ENCODE measurements around the gene RNF135. TPM values are rescaled to one million over a fixed set of nuclear protein-coding genes. Genes with fewer than 3 reads are reported as not detected.

Gene RNF135, protein sequence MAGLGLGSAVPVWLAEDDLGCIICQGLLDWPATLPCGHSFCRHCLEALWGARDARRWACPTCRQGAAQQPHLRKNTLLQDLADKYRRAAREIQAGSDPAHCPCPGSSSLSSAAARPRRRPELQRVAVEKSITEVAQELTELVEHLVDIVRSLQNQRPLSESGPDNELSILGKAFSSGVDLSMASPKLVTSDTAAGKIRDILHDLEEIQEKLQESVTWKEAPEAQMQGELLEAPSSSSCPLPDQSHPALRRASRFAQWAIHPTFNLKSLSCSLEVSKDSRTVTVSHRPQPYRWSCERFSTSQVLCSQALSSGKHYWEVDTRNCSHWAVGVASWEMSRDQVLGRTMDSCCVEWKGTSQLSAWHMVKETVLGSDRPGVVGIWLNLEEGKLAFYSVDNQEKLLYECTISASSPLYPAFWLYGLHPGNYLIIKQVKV
- total RNA-seq (2021; ENCODE audit: unreplicated experiment) (11.2 TPM), Bru-seq, nascent RNA (percentile 66 among the genes with signal in this experiment), BruChase-seq, experiment 1, labeled RNA remaining after a 6-hour chase (percentile 69 among the genes with signal in this experiment), BruChase-seq, experiment 2, labeled RNA remaining after a 2-hour chase (percentile 71 among the genes with signal in this experiment)
- polyA plus RNA-seq (2012) = 7.1 and 7.9 TPM in 2 replicates
- long read RNA-seq, transcript RNF135-202 (5 exons, 2,892 nt) = major isoform, 28 of 39 reads
- long read RNA-seq, transcript RNF135-201 (4 exons, 1,905 nt) = minor isoform, 6 of 39 reads
- long read RNA-seq, partial matches to known transcripts = 0 of 39 reads
- long read RNA-seq, other reads (novel, unspliced or antisense) = 5 of 39 reads

DNA sequence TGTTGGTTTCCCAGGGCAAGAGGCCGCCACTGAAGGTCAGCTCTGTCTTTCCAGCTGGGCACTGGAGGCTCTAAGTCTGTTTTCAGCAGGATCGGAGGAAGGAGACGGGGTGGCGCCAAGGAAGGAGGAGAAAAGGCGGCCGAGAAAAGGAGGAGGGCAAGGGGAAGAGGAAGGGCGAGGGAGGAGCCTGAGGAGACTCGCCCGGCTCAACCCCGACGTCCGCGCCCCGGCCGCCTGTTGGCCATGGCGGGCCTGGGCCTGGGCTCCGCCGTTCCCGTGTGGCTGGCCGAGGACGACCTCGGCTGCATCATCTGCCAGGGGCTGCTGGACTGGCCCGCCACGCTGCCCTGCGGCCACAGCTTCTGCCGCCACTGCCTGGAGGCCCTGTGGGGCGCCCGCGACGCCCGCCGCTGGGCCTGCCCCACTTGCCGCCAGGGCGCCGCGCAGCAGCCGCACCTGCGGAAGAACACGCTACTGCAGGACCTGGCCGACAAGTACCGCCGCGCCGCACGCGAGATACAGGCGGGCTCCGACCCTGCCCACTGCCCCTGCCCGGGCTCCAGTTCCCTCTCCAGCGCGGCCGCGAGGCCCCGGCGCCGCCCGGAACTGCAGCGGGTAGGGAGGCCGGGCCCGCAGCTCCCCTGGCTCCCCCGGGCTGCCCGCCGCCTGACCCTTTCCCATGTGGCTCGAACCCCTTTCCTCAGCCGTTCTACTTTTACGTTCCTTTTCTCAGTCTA is at the start of gene RNF135:
Gene RNF135 (plus strand): TSS at position 209 of the 737 bp plus-strand sequence. CDS start 35 bp downstream, at position 244.
- ChIA-PET CTCF (no interaction called here), RAD21 (ENCODE audit: low non-redundant PET in 1 of 2, low total read pairs in 2 of 2, uncharacterized antibody in 2 of 2, unreplicated experiment in 2 of 2) (interaction anchor here in 1 of 2 experiments (0.6 kb wide), 1 partner anchor 632 kb away, joined by 3 read pairs; no protein-coding TSS in a partner anchor), POLR2A (no interaction called here)
- peak; percentile 63 for DNase-seq (ENCODE audit: low read depth, low spot score)
- ATAC-seq = peak; percentile 96
- Histone ChIP-seq H3K9ac (ENCODE audit: low read length) (peak within 1 kb of the TSS; percentile 83), H3K79me2 (ENCODE audit: insufficient read depth, low read length) (peaks cover 17% of the 10 kb centered on the region), H3K36me3 (ENCODE audit: control insufficient read depth in 1 of 2, insufficient read depth in 2 of 2, low read length in 2 of 2) (no peaks in the 10 kb centered on the region), H3K4me2 (ENCODE audit: low read length) (peak within 1 kb of the TSS; percentile 84), H3K9me2 (ENCODE audit: insufficient read depth) (no peaks in the 10 kb centered on the region), H3K9me3 (ENCODE audit: control insufficient read depth in 1 of 2, insufficient read depth in 1 of 2, low read depth in 1 of 2, low read length in 2 of 2) (no peaks in the 10 kb centered on the region), H3K27me3 (ENCODE audit: insufficient read depth, low read length) (no peaks in the 10 kb centered on the region), H4K20me1 (ENCODE audit: insufficient read depth) (no peaks in the 10 kb centered on the region), H2AFZ (ENCODE audit: low read depth, low read length, poor library complexity, severe bottlenecking) (peak within 1 kb of the TSS; percentile 50), H3K27ac (ENCODE audit: low read depth, low read length) (peak within 1 kb of the TSS; percentile 96), H3K4me3 (replicated peaks in 1 of 2; ENCODE audit: low read depth in 1 of 2, low read length in 2 of 2) (peak within 1 kb of the TSS; percentile 72 to 83), H3K4me1 (ENCODE audit: control insufficient read depth in 1 of 2, insufficient read depth in 2 of 2, low read length in 2 of 2) (peaks cover 9 to 24% of the 10 kb centered on the region in 2 experiments; a peak in 3 of 4 replicates)
- intact Hi-C loops (cut with micrococcal nuclease) = no loop called here
- no TSS peak for BruUV-seq (replicated peaks)
- peak; percentile 100 for TF ChIP-seq ZFX (IDR thresholded peaks at IDR 0.05)
- TF ChIP-seq JUND (IDR thresholded peaks at IDR 0.05) = no peak
- TF ChIP-seq, protein P1, sequence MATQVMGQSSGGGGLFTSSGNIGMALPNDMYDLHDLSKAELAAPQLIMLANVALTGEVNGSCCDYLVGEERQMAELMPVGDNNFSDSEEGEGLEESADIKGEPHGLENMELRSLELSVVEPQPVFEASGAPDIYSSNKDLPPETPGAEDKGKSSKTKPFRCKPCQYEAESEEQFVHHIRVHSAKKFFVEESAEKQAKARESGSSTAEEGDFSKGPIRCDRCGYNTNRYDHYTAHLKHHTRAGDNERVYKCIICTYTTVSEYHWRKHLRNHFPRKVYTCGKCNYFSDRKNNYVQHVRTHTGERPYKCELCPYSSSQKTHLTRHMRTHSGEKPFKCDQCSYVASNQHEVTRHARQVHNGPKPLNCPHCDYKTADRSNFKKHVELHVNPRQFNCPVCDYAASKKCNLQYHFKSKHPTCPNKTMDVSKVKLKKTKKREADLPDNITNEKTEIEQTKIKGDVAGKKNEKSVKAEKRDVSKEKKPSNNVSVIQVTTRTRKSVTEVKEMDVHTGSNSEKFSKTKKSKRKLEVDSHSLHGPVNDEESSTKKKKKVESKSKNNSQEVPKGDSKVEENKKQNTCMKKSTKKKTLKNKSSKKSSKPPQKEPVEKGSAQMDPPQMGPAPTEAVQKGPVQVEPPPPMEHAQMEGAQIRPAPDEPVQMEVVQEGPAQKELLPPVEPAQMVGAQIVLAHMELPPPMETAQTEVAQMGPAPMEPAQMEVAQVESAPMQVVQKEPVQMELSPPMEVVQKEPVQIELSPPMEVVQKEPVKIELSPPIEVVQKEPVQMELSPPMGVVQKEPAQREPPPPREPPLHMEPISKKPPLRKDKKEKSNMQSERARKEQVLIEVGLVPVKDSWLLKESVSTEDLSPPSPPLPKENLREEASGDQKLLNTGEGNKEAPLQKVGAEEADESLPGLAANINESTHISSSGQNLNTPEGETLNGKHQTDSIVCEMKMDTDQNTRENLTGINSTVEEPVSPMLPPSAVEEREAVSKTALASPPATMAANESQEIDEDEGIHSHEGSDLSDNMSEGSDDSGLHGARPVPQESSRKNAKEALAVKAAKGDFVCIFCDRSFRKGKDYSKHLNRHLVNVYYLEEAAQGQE (IDR thresholded peaks at IDR 0.05; ENCODE audit: low read depth) = no peak
- no peak for TF ChIP-seq EZH2phosphoT487 (IDR thresholded peaks at IDR 0.05; ENCODE audit: borderline replicate concordance)
- TF ChIP-seq CBX3 (IDR thresholded peaks at IDR 0.05; ENCODE audit: low read depth) = no peak
- TF ChIP-seq, protein P2, sequence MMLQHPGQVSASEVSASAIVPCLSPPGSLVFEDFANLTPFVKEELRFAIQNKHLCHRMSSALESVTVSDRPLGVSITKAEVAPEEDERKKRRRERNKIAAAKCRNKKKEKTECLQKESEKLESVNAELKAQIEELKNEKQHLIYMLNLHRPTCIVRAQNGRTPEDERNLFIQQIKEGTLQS (IDR thresholded peaks at IDR 0.05) = no peak
- TF ChIP-seq YY1 (IDR thresholded peaks at IDR 0.05; ENCODE audit: extremely low read depth, insufficient replicate concordance, low read depth, low read length) = peak; percentile 89
- peak; percentile 96 for TF ChIP-seq POLR2AphosphoS5 (IDR thresholded peaks at IDR 0.05; ENCODE audit: low read depth, low read length)
- peak; percentile 95 for TF ChIP-seq POLR2A (IDR thresholded peaks at IDR 0.05; ENCODE audit: borderline replicate concordance, extremely low read depth, insufficient read depth, insufficient read length)
- TF ChIP-seq FOSL1 (IDR thresholded peaks at IDR 0.05; ENCODE audit: low read depth) = no peak
- TF ChIP-seq EGR1 (IDR thresholded peaks at IDR 0.05; ENCODE audit: low read depth) = no peak
- no peak for TF ChIP-seq SRF (IDR thresholded peaks at IDR 0.05; ENCODE audit: low read depth)
- TF ChIP-seq EZH2 (IDR thresholded peaks at IDR 0.05) = no peak
- no peak for TF ChIP-seq CEBPB (IDR thresholded peaks at IDR 0.05; ENCODE audit: low read depth)
- TF ChIP-seq, protein P3, sequence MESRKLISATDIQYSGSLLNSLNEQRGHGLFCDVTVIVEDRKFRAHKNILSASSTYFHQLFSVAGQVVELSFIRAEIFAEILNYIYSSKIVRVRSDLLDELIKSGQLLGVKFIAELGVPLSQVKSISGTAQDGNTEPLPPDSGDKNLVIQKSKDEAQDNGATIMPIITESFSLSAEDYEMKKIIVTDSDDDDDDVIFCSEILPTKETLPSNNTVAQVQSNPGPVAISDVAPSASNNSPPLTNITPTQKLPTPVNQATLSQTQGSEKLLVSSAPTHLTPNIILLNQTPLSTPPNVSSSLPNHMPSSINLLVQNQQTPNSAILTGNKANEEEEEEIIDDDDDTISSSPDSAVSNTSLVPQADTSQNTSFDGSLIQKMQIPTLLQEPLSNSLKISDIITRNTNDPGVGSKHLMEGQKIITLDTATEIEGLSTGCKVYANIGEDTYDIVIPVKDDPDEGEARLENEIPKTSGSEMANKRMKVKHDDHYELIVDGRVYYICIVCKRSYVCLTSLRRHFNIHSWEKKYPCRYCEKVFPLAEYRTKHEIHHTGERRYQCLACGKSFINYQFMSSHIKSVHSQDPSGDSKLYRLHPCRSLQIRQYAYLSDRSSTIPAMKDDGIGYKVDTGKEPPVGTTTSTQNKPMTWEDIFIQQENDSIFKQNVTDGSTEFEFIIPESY (IDR thresholded peaks at IDR 0.05; ENCODE audit: extremely low read depth, insufficient replicate concordance, low read length) = no peak
- TF ChIP-seq ZNF274 (IDR thresholded peaks at IDR 0.05; ENCODE audit: low read depth, low read length) = no peak

Data from HCT116 (cell line).